Measurements from ENCODE around the gene UBALD2.

- TF ChIP-seq EZH2 (optimal IDR thresholded peaks at IDR 0.05; ENCODE audit: low read depth, low read length) (no peak), CTCF (IDR thresholded peaks at IDR 0.05; ENCODE audit: low read length) (no peak), EZH2phosphoT487 (IDR thresholded peaks at IDR 0.05; ENCODE audit: low read length) (no peak)
Observed at GRCh38 chr17:76278268-76278908, 13.2 kb downstream of the UBALD2 start.
